ENCODE results near the gene SGCA. TPM values are rescaled to one million over a fixed set of nuclear protein-coding genes. Genes with fewer than 3 reads are reported as not detected.

SGCA gene
- total RNA-seq, 2 experiments from 2014 or later: not detected

DNA sequence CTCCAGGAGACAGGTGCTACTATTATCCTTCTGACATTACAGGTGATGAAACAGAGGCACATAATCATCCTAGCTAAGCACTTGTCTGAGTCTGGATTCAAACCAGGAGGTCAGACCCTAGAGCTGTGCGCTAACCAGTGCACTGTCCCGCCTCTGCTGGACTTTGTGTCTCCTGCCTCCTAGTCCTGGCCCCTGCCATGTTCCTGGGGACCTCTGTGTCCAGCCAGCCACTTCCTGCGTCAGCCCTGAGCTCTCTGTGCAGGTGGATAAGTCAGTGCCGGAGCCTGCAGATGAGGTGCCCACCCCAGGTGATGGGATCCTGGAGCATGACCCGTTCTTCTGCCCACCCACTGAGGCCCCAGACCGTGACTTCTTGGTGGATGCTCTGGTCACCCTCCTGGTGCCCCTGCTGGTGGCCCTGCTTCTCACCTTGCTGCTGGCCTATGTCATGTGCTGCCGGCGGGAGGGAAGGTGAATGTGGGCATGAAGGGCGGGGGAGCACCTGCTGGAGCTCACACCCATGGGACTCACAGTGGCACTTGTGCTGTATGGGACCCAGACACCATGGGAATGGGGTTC is 4.2 kb downstream of the SGCA start:
- H3K9me3 Mint-ChIP-seq: no peaks in the 10 kb centered on the region
- peaks cover 12% of the 10 kb centered on the region for H3K4me1 Mint-ChIP-seq (ENCODE audit: low read depth)
- DNase-seq (no peak), ATAC-seq (ENCODE audit: poor library complexity) (no peak)
- no peak overlapping the region for H3K27ac ChIP-seq (ENCODE audit: low read depth in 1 of 2, low read length in 2 of 2)
- no peak overlapping the region for H3K27ac Mint-ChIP-seq
- peaks cover 18% of the 10 kb centered on the region for H3K4me1 ChIP-seq (ENCODE audit: insufficient read depth, low read length)
- no peaks in the 10 kb centered on the region for H3K9me3 ChIP-seq (ENCODE audit: control insufficient read depth in 1 of 2, insufficient read depth in 1 of 2, low read length in 2 of 2)
- intact Hi-C loops (cut with DNase I, micrococcal nuclease): loop anchor here in 1 of 2 experiments (5.0 kb wide), 1 partner anchor 38 kb away; the partner anchor contains the start of gene SAMD14
- H3K36me3 Mint-ChIP-seq (ENCODE audit: low read depth): no peaks in the 10 kb centered on the region
- CTCF ChIA-PET: interaction anchor here (0.6 to 1.9 kb wide), 15 partner anchors 8 to 128 kb away, joined by 3 to 8 read pairs (median 5); partner anchors contain the start of genes PDK2 and TMEM92
- H3K36me3 ChIP-seq (ENCODE audit: insufficient read depth, low read length): no peaks in the 10 kb centered on the region
- no peak overlapping the region for H3K4me3 Mint-ChIP-seq
- H3K27me3 ChIP-seq (ENCODE audit: control insufficient read depth in 1 of 2, insufficient read depth in 2 of 2, low read length in 2 of 2): no peaks in the 10 kb centered on the region
- POLR2A ChIA-PET: interaction anchor here (0.7 to 0.9 kb wide), 3 partner anchors 32 to 102 kb away, joined by 3 to 4 read pairs (median 3); partner anchors contain the start of genes COL1A1 and PDK2
- TF ChIP-seq, protein P1, sequence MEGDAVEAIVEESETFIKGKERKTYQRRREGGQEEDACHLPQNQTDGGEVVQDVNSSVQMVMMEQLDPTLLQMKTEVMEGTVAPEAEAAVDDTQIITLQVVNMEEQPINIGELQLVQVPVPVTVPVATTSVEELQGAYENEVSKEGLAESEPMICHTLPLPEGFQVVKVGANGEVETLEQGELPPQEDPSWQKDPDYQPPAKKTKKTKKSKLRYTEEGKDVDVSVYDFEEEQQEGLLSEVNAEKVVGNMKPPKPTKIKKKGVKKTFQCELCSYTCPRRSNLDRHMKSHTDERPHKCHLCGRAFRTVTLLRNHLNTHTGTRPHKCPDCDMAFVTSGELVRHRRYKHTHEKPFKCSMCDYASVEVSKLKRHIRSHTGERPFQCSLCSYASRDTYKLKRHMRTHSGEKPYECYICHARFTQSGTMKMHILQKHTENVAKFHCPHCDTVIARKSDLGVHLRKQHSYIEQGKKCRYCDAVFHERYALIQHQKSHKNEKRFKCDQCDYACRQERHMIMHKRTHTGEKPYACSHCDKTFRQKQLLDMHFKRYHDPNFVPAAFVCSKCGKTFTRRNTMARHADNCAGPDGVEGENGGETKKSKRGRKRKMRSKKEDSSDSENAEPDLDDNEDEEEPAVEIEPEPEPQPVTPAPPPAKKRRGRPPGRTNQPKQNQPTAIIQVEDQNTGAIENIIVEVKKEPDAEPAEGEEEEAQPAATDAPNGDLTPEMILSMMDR (IDR thresholded peaks at IDR 0.05): no peak
- no peaks in the 10 kb centered on the region for H3K27me3 Mint-ChIP-seq
- no peak overlapping the region for H3K4me3 ChIP-seq (ENCODE audit: low read length)

DNA sequence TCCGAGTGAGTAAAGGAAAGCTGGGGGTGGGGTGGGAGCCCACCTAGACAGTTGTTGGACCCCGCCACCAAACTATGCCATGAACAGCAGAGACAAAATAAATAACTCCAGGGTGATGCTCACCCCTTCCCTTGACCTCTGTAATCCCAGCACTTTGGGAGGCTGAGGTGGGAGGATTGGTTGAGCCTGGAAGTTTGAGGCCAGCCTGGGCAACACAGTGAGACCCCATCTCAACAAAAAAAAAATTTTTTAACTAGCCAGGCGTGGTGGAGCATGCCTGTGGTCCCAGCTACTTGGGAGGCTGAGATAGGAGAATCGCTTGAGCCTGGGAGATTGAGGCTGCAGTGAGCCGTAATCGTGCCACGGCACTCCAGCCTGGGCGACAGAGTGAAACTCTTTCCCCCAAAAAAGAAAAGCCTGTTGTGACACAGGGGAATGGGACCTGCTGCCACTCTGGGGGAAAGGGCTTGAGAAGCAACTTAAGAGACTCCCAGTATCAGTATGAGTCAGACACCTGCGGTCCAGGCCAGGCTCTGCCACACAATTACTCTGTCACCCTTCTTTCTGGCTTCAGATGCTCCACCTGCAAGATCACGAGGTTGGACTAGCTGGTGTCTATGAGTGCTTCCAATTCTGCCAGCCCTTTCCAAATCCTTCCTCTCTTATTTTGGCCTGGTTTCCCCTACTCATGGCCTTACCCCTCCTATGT is 5.0 kb downstream of the SGCA start:
- DNase-seq (peak in 1 of 14 experiments; percentile 18), ATAC-seq (ENCODE audit: poor library complexity) (no peak)
- Mint-ChIP-seq H3K4me1 (ENCODE audit: low read depth) (peaks cover 12% of the 10 kb centered on the region), H3K27me3 (no peaks in the 10 kb centered on the region), H3K4me3 (no peak overlapping the region), H3K9me3 (no peaks in the 10 kb centered on the region), H3K27ac (no peak overlapping the region), H3K36me3 (ENCODE audit: low read depth) (no peaks in the 10 kb centered on the region)
- Histone ChIP-seq H3K9me3 (ENCODE audit: control insufficient read depth in 1 of 2, insufficient read depth in 1 of 2, low read length in 2 of 2) (no peaks in the 10 kb centered on the region), H3K27ac (ENCODE audit: low read depth in 1 of 2, low read length in 2 of 2) (no peak overlapping the region), H3K27me3 (ENCODE audit: control insufficient read depth in 1 of 2, insufficient read depth in 2 of 2, low read length in 2 of 2) (no peaks in the 10 kb centered on the region), H3K4me3 (ENCODE audit: low read length) (no peak overlapping the region), H3K4me1 (ENCODE audit: insufficient read depth, low read length) (peaks cover 18% of the 10 kb centered on the region), H3K36me3 (ENCODE audit: insufficient read depth, low read length) (no peaks in the 10 kb centered on the region)
- CTCF ChIA-PET: no interaction called here
- TF ChIP-seq, protein P1 (IDR thresholded peaks at IDR 0.05): no peak
- intact Hi-C loops (cut with DNase I, micrococcal nuclease): no loop called here
- POLR2A ChIA-PET: no interaction called here

DNA sequence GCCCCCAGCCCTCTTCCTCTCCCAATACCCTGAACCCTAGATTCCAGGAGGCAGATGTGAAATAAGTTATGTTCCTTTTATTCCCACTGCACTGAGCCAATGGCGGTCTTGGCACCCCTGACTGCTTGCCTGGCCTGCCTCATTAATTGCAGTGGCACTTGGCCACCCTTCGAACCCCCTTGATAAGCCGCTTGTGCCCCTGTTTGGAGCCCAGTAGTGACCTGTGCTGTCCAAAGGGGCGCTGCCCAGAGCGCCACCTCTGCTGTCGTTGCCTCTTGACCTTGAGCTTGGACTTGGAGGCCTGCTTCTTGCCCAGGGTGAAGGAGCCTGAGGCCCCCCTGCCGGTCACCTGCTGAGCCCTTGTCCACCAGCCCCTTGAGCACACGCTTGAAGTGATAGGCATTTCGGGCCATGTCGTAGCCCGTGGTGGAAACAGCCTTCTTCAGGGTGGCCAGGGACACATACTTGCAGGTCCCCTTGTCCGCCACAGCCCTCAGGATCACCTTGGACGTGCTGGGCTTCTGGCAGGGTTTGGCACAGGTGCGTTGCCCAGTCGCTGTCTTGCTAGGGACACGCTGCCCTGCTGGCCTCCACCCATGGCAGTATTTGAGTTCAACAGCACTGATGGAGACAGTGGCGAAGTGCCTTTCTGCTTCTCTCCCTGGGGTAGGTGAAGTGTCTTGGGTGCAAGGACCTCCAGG is 5.7 kb downstream of the SGCA start:
- no peak for DNase-seq
- TF ChIP-seq, protein P1 (IDR thresholded peaks at IDR 0.05): no peak
- CTCF ChIA-PET: no interaction called here
- Histone ChIP-seq H3K36me3 (ENCODE audit: insufficient read depth, low read length) (no peaks in the 10 kb centered on the region), H3K4me1 (ENCODE audit: insufficient read depth, low read length) (peaks cover 18% of the 10 kb centered on the region), H3K4me3 (ENCODE audit: low read length) (no peak overlapping the region), H3K27me3 (ENCODE audit: control insufficient read depth in 1 of 2, insufficient read depth in 2 of 2, low read length in 2 of 2) (no peaks in the 10 kb centered on the region), H3K9me3 (ENCODE audit: control insufficient read depth in 1 of 2, insufficient read depth in 1 of 2, low read length in 2 of 2) (no peaks in the 10 kb centered on the region), H3K27ac (ENCODE audit: low read depth in 1 of 2, low read length in 2 of 2) (no peak overlapping the region)
- peaks cover 12% of the 10 kb centered on the region for H3K4me1 Mint-ChIP-seq (ENCODE audit: low read depth)
- ATAC-seq (ENCODE audit: poor library complexity): no peak
- POLR2A ChIA-PET: no interaction called here
- H3K36me3 Mint-ChIP-seq (ENCODE audit: low read depth): no peaks in the 10 kb centered on the region
- H3K27me3 Mint-ChIP-seq: no peaks in the 10 kb centered on the region
- no peak overlapping the region for H3K27ac Mint-ChIP-seq
- H3K4me3 Mint-ChIP-seq: no peak overlapping the region
- H3K9me3 Mint-ChIP-seq: no peaks in the 10 kb centered on the region
- intact Hi-C loops (cut with DNase I, micrococcal nuclease): no loop called here

All from CD4-positive, alpha-beta T cell (primary cell).